VCaP (cell line): ENCODE measurements around the gene MARCHF3.

Experiments used
- H3K27ac ChIP-seq: fragments of 450-650 bp; 2 replicates; pipeline ENCODE4 v1.5.1; 2017
- TF ChIP-seq, protein P1 (sequence below): fragments of 450-650 bp; conservative IDR thresholded peaks from 2 replicates; pipeline ENCODE4 v1.5.1; 2017; ENCODE audit warnings: mild to moderate bottlenecking, moderate library complexity

MARCHF3 gene

DNA sequence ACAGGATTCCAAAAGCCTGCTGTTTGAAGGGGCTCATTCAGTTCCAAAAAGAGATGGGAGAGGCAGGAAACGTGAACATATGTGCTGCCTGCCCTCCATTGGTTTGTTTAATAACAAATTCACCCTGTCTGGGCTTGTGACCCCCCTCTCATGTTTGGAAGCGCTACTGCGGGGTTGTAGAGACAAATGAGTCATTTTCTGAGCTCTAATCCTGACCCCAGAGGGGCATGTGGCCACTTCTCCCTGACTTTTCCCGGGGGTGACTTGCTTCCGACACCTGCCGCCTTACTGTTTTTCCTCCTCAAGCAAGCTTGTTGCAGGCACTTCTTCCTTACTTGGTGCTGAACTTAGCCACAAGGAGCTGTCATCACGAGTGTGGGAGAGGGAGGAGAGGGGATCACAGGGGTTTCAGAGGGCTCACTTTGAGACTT lies 177.5 kb downstream of the MARCHF3 start:
- H3K27ac ChIP-seq = no peak overlapping the region
- TF ChIP-seq, protein P1, sequence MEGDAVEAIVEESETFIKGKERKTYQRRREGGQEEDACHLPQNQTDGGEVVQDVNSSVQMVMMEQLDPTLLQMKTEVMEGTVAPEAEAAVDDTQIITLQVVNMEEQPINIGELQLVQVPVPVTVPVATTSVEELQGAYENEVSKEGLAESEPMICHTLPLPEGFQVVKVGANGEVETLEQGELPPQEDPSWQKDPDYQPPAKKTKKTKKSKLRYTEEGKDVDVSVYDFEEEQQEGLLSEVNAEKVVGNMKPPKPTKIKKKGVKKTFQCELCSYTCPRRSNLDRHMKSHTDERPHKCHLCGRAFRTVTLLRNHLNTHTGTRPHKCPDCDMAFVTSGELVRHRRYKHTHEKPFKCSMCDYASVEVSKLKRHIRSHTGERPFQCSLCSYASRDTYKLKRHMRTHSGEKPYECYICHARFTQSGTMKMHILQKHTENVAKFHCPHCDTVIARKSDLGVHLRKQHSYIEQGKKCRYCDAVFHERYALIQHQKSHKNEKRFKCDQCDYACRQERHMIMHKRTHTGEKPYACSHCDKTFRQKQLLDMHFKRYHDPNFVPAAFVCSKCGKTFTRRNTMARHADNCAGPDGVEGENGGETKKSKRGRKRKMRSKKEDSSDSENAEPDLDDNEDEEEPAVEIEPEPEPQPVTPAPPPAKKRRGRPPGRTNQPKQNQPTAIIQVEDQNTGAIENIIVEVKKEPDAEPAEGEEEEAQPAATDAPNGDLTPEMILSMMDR = no peak

DNA sequence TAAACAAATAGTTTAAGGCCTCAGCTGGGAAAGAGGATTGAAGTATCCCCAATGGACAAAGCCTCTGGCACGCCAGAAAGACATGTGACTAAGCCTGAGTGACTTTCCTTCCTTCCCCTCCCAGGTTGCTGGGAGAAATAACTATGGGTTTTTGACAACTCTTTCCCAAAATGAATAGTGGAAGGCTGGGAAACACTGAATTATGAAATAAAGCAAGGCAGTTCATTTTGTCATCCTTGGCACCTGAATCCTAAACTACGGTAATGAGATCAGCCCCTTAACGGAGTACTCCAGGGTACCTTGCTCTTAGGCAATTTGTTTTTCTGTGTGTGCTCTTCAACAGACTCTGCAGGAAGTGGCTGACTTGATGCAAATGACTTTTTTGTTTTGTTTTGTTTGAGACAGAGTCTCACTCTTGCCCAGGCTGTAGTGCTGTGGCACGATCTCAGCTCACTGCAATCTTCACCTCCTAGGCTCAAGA lies 178.2 kb downstream of the MARCHF3 start:
- H3K27ac ChIP-seq = no peak overlapping the region
- TF ChIP-seq, protein P1 = no peak

- H3K27ac ChIP-seq = no peak overlapping the region
- TF ChIP-seq, protein P1 = no peak
These were observed 178.8 kb downstream of the MARCHF3 start for GRCh38 chr5:126851501-126852011.

DNA sequence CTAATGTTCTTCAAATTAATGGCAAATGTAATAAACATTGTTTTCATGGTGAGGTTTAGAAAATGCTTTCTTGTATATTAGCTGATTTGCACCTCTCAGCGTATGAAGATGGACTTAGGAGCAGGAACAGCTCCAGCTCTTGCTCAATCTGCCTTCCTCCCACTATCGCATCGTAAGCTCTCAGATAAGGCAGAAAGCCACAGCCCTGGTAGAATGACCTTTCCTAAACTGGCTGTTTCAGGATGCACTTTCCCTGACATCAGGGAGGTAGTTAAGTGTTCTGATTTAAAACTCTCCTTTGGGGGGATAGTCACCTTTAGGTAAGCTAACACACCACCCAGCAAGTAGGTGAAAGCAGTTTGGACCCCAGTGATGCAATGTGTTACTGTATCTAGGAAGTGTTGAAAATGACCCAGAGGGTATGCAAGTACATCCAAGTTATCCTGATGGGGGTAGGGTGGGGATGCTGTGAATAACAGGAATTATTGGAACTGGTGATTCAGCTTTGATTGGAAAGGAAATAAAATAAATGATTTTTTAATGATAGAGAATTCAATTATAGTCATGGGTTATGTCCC lies 181.2 kb downstream of the MARCHF3 start:
- H3K27ac ChIP-seq = no peak overlapping the region
- TF ChIP-seq, protein P1 = no peak

DNA sequence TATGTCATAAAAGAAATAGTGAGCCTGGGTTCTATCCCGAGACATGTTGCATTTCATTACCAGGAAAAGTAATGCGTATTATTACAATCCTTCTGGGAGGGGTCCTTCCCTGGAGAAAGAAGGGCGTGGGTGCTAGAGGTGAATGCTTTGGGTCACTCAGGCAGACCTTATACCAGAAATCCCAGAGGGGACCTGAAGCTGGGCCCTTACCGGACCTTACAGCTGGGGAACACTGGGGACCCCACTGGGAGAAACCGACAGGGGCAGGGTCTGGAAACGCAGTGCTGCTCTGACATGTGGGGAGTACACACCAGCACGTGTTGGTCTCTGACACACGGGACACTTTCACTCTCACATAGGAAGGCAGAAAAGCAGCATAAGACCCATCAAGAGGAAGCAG lies 182.1 kb downstream of the MARCHF3 start:
- H3K27ac ChIP-seq = no peak overlapping the region
- TF ChIP-seq, protein P1 = no peak

GRCh38 chr5:126847826-126848251 lies 182.5 kb downstream of the MARCHF3 start:
- H3K27ac ChIP-seq = no peak overlapping the region
- TF ChIP-seq, protein P1 = no peak

- no peak overlapping the region for H3K27ac ChIP-seq
- TF ChIP-seq, protein P1 = no peak
These were observed 182.9 kb downstream of the MARCHF3 start for GRCh38 chr5:126847456-126847820.
